COLO668 (cell line): ENCODE results near the gene RUNX2.
"Not testable (repeated sequence)": the region's sequence is repeated elsewhere in the genome, so short reads cannot be mapped to it uniquely, and the experiment has no call there.

Experiments used
- DNase-seq: peaks from one replicate; lab custom pipeline; 2025; ENCODE audit not compliant: unreplicated experiment; lab: John Stamatoyannopoulos, UW

Gene RUNX2

DNA sequence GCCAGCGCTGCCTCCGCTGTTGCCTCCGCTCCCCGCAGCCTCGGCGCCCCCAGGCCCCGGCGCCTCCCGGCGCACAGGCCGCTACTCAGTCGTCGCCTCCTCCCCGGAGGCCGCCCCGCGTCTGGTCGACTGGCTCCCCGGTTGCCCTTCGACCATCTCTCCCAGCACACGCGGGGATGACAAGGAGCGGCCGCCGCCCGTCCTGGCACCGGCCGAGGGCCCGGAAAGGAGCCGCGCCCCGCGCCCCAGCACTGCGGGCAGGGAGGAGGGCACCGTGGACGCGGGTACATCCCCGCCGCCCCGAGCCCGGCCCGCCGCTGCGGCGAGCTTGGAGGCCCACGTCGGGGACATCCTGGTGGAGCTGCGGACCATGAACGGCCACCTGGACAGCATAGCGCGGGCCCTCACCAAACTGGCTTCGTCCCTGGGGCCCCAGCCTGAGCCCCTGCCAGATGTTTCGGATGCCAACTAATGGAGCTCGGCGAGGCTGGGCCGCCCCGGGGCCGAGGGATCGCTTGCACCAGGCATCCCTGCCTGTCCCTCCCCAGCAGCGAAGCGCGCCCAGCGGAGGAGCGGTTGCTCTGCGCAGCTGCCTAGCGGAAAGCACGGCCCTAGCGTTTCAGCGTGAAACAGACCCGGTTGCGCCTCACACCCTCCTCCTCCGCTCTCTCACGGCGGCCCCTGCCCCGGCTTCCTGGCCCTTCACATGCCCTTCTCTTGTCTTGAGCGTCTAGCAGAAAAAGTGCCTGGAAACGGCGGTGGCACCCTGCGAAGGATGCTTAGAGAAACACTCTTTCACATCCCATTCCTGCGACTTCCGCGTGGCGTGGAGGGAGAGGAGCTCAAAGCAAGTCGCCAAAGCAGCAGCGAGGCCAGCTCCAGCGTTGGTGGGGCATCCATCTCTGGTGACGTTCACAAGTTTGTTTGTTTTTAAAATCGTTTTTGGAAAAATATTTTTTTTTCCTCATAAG, 335.4 kb downstream of the RUNX2 start:
- no peak for DNase-seq

DNA sequence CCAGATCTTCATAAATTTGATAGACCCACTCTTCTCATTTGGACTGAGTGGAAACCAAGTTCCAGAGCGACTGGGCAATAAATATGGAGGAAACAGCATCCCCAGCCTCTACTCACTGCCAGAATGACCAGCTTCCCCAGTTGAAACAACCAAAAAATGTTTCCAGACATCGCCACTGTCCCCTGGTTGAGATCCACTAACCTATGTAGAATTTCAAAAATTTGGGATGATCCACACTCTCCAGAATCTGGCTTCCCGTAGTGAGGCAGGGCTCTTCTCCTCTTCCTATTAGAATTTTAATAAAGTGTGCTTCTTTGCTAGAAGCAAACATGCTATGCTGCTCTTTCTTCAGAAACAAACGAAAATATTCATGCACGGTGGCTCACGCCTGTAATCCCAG, 336.6 kb downstream of the RUNX2 start:
- no peak for DNase-seq

DNA sequence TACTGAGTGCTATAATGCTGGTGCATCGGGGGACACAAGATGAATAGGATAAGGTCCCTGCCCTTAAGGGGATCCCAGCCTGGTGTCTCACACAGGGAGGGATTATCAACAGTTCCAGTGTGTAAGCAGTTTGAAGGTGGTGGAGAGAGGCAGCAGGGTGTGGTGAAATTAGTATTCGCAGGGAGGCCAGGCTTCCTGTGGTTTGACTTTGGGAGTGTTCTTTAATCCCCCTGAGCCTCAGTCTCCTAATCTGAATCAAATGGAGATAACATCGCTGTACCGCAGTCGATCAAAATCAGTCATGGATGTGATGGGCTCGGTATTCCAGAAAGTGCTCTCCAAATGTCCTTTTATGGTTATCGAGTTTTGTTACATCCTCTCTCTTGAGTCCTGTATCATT, 337.7 kb downstream of the RUNX2 start:
- no peak for DNase-seq

- DNase-seq = no peak
These were observed 338.7 kb downstream of the RUNX2 start for GRCh38 chr6:45666846-45667245.

DNA sequence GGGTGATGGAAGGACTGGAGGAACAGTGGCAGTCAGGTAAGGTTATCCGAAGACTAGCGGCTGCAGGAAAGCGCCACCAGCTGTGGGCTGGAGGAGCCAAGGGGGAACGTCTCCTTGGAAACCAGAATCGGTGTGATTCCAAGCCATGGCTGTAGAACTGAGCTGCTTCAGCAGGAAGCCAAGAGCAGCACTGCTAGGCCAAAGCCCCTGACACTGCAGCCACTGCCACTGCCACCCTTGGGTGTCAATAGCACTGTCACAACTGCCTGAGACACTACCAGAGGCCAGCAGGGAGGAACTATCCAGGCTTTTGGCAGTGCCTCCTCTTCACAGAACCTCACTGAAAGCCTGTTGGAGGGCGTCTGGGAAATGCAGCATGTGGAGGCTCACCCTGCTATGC, 339.2 kb downstream of the RUNX2 start:
- DNase-seq = no peak

GRCh38 chr6:45667766-45668165, 339.6 kb downstream of the RUNX2 start:
- DNase-seq = no peak

GRCh38 chr6:45668705-45669104, 340.6 kb downstream of the RUNX2 start:
- DNase-seq = no peak

DNA sequence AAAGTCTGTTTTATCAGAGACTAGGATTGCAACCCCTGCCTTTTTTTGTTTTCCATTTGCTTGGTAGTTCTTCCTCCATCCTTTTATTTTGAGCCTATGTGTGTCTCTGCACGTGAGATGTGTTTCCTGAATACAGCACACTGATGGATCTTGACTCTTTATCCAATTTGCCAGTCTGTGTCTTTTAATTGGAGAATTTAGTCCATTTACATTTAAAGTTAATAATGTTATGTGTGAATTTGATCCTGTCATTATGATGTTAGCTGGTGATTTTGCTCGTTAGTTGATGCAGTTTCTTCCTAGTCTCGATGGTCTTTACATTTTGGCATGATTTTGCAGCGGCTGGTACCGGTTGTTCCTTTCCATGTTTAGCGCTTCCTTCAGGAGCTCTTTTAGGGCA, 345.0 kb downstream of the RUNX2 start:
- DNase-seq = not testable (repeated sequence)

DNA sequence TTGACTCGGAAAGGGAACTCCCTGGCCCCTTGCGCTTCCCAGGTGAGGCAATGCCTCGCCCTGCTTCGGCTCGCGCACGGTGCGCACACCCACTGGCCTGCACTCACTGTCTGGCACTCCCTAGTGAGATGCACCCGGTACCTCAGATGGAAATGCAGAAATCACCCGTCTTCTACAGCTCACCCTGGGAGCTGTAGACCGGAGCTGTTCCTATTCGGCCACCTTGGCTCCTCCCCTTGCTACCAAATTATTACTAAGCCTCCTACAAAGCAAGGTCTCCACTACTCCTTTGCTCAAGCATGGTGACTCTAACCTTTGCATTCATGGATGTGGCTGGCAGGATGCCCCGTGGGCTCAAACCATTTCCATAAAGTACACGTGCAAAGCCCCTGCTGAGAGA, 347.0 kb downstream of the RUNX2 start:
- not testable (repeated sequence) for DNase-seq

DNA sequence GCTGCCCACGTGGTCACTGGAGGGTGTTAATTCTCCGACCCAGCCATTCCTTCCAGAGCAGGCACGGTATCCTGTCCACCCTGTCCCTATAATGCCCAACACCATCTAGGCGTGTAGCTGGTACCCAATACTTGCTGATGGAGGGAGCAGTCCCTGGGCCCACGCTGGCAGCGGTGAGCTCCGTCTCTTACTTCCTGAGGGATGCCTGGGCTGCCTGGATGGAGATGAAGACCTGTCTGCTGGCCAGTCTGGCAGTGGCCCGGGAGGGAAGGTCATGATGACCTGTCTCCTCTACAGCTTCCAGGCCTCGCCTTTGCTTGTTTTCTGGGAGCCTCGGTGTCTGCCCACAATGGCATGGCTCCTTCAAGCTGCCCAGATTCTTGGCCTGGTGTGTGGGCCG, 347.5 kb downstream of the RUNX2 start:
- DNase-seq = no peak

DNA sequence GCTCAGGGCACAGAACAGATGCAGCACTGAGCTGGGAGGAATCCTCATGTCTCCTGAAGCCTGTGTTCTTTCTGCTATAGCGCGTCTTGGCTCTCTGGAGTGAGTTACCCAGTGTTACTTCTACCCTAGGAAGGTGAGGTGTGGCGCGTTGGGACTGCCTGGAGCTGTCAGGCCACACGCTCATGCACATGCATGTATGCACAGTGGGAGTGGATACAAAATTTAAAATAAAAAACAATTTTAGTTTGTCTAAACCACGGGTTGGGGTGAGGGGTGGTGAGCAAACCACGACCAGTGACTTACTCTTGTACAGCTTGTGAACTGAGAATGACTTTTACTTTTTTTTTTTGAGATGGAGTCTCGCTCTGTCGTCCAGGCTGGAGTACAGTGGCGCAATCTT, 348.2 kb downstream of the RUNX2 start:
- no peak for DNase-seq

DNA sequence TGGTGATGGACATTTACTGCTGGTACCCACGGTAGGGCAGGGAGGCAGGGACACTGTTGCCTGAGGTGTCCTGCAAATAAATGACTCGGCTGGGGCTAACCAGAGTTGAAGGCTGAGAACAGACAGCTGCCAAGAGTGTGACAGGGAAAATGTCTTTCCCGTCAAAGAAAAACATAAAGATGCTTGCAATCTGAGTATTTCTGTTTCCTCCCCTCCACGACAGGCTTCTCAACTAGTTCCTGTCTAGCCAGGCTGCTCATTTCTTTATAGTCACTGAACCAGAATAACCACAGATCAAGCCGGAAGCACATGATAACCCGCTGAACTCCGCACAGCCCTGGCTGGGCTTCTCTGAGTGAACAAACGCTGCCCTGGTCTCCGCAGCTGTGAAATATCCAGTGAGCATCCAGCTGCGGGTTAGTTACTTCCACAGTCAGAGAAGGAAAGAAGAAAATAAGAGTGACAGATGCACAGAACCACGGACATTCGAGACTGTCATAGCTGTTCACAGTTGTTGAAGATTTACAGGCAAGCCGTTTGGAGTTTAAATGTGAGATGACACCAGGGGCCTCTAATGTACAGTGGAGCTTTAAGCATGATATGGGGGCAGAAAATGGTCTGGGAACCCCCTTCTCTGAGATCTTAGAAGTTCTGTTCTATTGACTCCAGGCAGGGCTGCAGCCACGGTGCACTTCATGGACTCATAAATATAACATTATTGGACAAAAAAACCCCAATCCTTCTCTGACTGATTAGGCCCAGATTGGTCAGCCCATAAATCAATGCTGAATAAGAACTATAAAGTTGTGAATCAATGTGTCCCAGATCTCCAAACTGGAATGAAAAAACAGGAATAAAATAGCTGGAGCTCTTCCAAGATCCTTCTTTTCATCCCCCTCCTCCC, 349.5 kb downstream of the RUNX2 start:
- DNase-seq = no peak

DNA sequence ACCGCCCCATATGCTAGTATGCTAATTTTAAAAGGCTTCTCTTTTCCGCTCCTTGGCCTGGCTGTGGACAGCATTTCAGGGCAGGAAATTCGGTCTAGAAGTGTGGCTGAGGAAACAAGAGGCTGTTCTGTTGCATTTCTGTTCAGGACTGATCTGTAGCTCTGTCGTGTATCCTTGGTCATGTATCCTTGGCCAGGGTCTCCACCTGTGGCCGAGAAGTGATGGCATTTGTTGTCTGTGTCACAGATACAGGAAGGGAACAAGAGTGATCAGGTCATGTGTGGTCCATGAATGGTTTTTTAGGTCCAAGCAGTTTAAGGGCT, 350.1 kb downstream of the RUNX2 start:
- DNase-seq = no peak

DNA sequence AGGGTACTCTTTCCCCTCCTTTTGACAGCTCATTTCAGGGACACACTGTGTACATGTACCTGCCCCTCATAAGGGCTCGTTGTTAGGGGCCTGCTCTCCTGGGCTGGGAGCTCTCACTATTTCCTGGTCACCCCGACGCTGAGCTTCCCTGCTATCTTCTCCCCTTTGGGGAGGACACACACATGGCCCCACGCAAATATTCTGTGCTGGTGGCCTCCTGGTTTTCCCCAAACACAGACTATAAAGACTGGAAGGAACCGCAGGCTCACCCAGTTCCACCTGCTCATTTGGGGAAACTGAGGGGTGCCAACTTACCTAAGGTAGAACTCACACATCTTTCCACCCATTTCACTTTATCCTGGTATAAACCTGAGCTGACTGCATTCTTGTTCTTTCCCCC, 351.0 kb downstream of the RUNX2 start:
- DNase-seq = no peak

- no peak for DNase-seq
These were observed 351.5 kb downstream of the RUNX2 start for GRCh38 chr6:45679631-45680030.

GRCh38 chr6:45681860-45682511, 353.9 kb downstream of the RUNX2 start:
- no peak for DNase-seq

DNA sequence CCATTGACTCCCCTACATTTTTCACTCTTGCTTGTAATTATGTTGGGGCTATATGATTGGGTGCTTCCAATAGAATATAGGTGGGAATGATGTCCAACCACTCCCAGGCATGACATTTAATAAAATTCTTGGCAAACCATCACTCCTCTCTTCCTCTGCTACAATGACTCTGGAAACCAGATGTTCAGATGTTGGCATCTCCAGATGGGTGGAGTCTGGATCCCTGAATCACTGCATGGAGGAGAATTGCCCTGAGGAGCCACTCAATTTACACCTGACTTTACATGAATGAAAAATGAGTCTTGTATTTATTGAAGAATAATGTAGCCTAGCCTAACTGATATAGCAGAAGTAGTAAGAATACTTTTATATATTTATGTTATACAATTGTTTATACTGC, 356.3 kb downstream of the RUNX2 start:
- no peak for DNase-seq

GRCh38 chr6:45685076-45685475, 356.9 kb downstream of the RUNX2 start:
- DNase-seq = no peak

- no peak for DNase-seq
These were observed 358.9 kb downstream of the RUNX2 start for GRCh38 chr6:45686841-45687569.

GRCh38 chr6:45687570-45687969, 359.4 kb downstream of the RUNX2 start:
- DNase-seq = no peak

DNA sequence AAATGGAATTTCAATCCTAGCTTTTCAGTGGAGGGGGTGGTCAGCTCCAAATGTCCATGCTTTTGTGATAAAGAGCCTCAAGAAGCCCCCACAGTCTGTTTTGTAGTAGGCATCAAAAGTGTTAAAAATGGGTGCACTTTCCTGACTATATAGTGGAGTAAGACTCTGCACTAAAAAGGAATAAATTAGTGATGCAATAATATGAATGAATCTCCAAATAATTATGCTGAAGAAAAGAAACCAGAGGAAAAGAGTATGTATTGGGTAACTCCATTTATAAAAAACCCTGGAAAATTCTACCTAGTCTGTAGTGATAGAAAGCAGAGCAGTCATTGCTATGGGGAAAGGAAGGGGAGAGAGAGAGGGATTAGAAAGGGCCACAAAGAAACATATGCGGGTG, 360.1 kb downstream of the RUNX2 start:
- DNase-seq = no peak
